Uterus (tissue), 2 donors: ENCODE results near the gene USP32.

Experiments
- CTCF ChIP-seq, 4 experiments: fragments of 200-600 bp in 2 of 4; fragments of 450-650 bp in 2 of 4; sonication (generic) in 2 of 4; IDR thresholded peaks; one replicate each; pipeline ENCODE4 v1.5.1; 2016 to 2019; ENCODE audit warnings: antibody characterized with exemption in 4 of 4, mild to moderate bottlenecking in 2 of 4, moderate library complexity in 1 of 4
- POLR2A ChIP-seq, 2 donors: fragments of 450-650 bp; IDR thresholded peaks; one replicate each; pipeline ENCODE4 v1.6.1; 2016; ENCODE audit warnings: antibody characterized with exemption in 2 of 2, mild to moderate bottlenecking in 1 of 2, moderate library complexity in 1 of 2

GRCh38 chr17:60164697-60165096 is 227.2 kb downstream of the USP32 start:
- TF ChIP-seq CTCF (IDR thresholded peaks at IDR 0.05) = no peak
- no peak for TF ChIP-seq POLR2A (IDR thresholded peaks at IDR 0.05)
